GM19239 (cell line): ENCODE data around the gene APIP.

Source experiments
- DNase-seq: peaks from one replicate; pipeline ENCODE4 v3.0.0; 2011; ENCODE audit warnings: low spot score; ENCODE audit not compliant: insufficient read length
- FAIRE-seq: peaks from 2 replicates; lab custom pipeline; 2011; peaks lifted over from hg19 to GRCh38; lab: Jason Lieb, UNC

APIP gene

GRCh38 chr11:34850334-34850733, 65.8 kb downstream of the APIP start:
- no peak for FAIRE-seq
- DNase-seq, result no peak

GRCh38 chr11:34846467-34846866, 69.7 kb downstream of the APIP start:
- DNase-seq, result no peak
- no peak for FAIRE-seq

- DNase-seq (no peak), FAIRE-seq (no peak)
Measured at GRCh38 chr11:34844463-34845112, 71.6 kb downstream of the APIP start.

GRCh38 chr11:34843271-34843670, 72.9 kb downstream of the APIP start:
- DNase-seq (no peak), FAIRE-seq (no peak)

- DNase-seq (peak; percentile 36), FAIRE-seq (peak; percentile 75)
Measured at GRCh38 chr11:34840736-34841386, 75.3 kb downstream of the APIP start.

- DNase-seq (no peak), FAIRE-seq (no peak)
Measured at GRCh38 chr11:34839969-34840368, 76.2 kb downstream of the APIP start.

- DNase-seq (no peak), FAIRE-seq (no peak)
Measured at GRCh38 chr11:34836958-34837856, 79.0 kb downstream of the APIP start.

GRCh38 chr11:34833602-34834001, 82.6 kb downstream of the APIP start:
- no peak for FAIRE-seq
- DNase-seq, result no peak
